HepG2 (cell line): ENCODE results near the gene WNT10A.
"Not testable (repeated sequence)": the region's sequence is repeated elsewhere in the genome, so short reads cannot be mapped to it uniquely, and the experiment has no call there.

Experiments
- HDAC2 ChIP-seq: sonication (generic); formaldehyde crosslinking; IDR thresholded peaks from 2 replicates; pipeline ENCODE4 v1.4.0; 2020; ENCODE audit warnings: missing genetic modification reagents
- MTA3 ChIP-seq: sonication (generic); formaldehyde crosslinking; IDR thresholded peaks from 2 replicates; pipeline ENCODE4 v1.4.0; 2020; ENCODE audit warnings: missing genetic modification reagents
- POLR2A ChIP-seq, 2 experiments: IDR thresholded peaks; 2 replicates each; pipeline ENCODE4 v1.6.1; 2011; ENCODE audit warnings: low read depth in 2 of 2, low read length in 2 of 2, mild to moderate bottlenecking in 1 of 2, moderate library complexity in 1 of 2; ENCODE audit not compliant: insufficient read depth in 1 of 2

DNA sequence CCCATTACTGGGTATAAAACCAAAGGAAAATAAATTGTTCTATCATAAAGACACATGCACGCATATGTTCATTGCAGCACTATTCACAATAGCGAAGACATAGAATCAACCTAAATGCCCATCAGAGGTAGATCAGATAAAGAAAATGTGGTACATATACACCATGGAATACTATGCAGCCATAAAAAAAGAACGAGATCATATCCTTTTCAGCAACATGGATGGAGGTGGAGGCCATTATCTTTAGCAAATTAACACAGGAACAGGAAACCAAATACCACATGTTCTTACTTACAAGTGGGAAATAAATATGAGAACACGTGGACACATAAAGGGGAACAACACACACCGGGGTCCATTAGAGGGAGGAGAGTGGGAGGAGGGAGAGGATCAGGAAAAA, 36.3 kb upstream of the WNT10A start:
- not testable (repeated sequence) for TF ChIP-seq HDAC2 (CRISPR knock-in tag); MTA3 (CRISPR knock-in tag); POLR2A (IDR thresholded peaks at IDR 0.05; ENCODE audit: insufficient read depth in 1 of 2, low read depth in 2 of 2, low read length in 2 of 2)
